Activated effector memory CD4-positive, alpha-beta T cell treated with Interleukin-2 at 50 U/mL for 16 hours (primary cell): ENCODE data around the gene TENM4.

ENCODE experiments used
- DNase-seq: peaks from one replicate; pipeline ENCODE4 v3.0.0-alpha.2; 2020

The TENM4 gene

DNA sequence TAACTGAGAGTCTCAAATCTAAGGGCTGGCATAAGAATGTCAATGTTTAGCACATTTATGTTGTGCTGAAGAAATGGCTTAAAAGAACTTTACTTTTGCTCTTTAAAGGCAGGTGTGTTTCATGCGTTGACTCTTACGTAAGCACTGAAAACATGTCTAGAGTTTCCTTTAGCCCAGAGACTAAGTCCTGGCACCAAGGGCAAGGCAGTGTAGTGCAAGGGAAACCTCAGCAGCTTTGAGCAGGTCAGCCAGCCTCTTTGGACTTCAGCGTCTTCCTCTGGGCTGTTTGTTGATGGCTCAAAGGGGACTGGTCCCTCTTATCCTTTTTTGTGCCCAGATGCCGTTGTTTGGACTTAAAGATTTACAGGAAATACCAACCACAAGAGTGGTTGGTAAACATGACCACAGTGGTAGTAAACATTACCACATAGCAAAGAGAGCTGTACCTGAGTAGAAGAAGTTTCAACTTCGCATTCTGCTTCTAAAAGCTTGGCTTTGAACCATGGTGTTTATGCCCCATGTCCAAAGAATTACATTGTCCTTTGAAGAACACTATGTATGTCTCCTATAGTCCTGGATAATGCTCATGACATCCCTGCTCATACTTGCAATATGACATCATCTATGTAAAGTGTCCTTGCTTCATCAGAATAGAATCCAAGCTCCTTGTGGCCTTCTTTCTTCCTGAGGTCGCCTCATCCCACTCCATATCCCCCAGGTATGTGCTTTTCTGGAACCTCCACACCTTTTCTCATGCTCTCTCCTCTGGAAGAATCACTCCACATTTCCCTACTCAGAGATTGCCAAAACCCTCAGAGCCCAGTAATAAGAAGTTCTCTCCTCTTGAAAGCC is 23.5 kb downstream of the TENM4 start:
- DNase-seq: no peak

DNA sequence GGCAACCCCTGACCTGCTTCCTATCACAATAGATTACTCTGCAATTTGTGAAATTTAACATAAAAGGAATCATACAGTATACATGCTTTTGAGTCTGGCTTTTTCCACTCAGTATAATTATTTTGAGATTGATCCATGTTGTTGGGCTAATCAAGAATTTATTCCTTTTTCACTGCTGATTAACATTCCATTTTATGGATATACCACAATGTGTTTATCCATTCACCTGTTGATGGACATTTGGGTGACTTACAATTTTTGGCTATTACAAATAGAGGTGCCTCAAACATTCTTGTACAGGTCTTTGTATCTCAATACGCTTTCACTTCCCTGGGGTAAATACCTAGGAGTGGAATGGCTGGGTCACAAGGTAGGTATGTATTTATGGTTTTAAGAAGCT is 24.9 kb downstream of the TENM4 start:
- DNase-seq: no peak

DNA sequence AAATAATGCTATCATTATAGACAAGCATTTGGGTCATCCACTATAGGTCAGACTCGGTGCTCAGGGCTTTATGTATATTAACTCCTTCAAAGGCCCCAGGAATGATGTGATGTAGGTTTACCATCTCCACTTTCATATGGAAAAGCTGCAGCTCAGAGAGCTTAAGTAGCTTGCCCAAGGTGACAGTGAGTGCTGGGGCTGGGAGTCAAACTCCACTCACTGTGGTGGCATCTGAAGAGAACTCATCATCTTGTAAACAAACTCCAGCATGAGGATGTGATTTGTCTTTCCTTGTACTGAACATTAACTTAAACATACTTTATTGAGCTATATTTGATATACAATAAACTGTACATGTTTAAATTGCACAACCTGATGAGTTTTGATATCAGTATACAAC is 25.4 kb downstream of the TENM4 start:
- DNase-seq: no peak

DNA sequence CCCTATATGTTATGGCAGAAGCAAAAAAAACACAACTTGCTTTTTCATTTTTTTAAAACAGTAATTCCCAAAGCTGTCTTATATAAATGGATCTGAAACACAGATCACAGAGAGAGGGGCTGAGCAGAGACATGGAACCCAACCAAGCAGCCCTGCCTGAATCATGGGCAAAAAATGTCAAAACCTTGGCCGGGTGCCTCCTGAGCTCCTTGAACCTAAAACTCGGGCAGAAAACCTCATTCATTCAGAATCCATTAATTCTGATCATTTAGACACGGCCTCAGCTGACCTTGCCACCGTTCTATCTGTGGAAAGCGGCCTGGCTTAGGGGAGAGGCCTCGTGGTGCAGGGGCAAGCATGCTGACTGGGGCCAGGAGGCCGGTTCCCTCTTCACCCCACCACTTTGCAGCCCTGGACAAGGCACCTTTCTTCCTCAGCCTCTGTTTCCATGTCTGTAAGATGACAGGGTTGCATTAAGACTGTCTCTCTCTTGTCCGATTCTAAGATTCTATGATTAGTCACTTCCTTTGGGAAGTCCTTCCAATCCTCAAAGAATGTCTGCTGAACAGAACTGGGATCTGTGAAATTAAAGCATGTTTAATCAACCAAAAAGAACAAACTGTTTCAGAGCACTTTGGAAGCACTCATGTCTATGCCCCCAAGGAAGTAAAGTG is 26.0 kb downstream of the TENM4 start:
- DNase-seq: no peak

DNA sequence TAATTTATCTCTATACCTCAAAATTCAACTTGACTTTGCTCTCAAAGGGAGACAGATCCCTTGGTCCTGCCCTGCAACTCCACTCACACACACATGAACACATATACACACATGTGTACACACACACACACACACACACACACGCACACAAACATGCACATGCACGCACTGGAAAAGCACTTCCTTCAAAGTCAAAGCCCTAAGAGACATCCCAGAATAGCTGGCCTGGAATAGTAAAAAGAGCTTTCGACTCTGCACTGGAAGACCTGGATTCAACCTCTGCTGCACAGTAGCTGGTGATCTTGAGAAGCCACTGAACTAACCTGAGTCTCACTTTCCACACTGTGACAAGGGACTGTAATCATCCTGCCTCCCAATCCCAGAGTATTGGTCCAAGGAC is 26.8 kb downstream of the TENM4 start:
- DNase-seq: no peak

DNA sequence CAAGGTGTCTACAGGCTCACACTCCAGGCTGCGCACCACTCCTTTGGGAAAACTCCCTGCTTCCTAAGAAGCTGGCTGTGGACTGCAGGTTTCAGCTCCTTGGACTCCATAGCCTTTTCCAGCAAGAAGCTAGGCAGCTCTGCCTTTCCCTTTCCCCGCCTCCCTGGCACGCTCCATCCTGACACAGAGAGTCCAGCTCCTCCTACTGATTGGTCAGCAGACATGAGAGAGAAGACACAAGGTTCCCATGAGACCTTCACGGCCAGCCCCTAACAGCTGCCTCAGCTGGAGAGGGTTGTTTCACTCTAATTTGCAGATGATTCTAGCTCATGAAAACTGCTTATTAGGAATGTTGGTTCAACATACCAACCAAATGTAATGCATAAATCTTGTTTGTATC is 27.6 kb downstream of the TENM4 start:
- no peak for DNase-seq

GRCh38 chr11:79412761-79413160 is 28.1 kb downstream of the TENM4 start:
- DNase-seq: no peak

DNA sequence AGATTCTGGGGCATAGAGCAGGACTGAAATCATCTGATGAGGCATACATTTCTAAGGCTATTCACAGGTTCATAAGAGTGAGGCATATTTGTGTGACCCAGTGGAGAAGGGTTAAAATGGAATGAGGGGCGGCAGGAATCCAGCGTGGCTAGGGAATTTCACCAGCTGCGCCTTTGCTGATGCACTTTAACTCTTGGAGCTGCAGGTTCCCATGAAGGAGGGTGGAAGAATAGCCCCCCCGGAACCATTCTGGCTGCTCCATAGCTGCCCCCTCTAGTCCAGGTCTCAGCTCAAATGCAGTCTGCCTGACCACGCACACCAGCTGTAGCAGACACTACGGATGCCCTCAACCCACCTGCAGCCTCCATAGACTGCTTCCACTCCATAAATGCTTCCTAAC is 31.5 kb downstream of the TENM4 start:
- DNase-seq: no peak

- DNase-seq: no peak
Observed at GRCh38 chr11:79406376-79406775, 34.5 kb downstream of the TENM4 start.

DNA sequence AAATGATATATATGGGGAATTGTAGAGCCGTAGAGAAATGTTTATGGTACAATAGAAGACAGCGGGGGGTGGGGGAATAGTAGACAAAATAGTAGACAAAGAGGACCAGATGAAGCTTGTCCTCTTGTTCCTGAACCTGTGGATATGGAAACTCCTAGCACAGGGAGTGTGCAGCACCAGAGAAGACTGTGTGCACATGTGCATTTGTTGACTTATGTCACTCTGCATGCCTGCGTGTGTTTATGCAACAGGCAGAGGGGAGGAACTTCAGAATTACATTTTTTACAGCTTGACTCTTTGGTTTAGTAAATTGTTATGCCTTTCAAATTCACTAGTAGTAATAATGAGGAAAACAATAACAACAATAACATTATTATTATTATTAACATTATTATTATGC is 36.0 kb downstream of the TENM4 start:
- DNase-seq: no peak

DNA sequence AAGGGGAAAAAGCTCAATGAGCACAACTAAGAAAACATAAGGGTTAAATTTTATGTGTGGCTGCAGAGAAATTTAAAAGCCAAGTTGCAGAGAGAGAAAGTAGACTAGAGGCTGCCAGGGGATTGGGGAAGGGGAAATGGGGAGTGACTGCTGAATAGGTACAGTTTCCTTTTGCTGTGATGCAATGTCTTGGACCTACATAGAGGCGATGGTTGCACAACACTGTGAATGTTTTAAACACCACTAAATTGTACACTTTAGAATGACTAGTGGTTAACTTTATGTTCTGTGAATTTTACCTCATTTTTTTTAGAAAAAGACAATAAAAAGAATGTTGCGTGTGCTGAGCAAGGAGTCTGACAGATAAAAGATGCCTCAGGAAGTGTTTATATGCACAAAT is 36.5 kb downstream of the TENM4 start:
- no peak for DNase-seq

GRCh38 chr11:79403839-79404238 is 37.0 kb downstream of the TENM4 start:
- DNase-seq: no peak

DNA sequence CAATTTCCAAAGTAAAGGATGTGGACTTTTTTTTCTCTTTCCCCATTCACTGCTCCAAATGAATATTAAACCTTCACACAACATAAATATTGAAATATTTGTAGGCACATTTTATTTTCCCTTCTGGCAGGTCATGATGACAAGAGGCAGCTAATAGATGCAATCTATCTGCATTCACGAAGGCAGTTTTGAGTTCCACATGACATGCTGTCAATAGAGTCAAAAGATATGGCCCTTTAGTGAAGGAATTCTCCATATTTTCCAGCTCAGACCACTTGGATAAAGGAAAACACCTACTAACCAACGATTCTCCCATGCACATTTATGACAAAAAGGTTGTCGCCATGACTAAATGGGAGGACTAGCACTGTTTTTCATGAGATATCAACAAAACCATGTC is 37.9 kb downstream of the TENM4 start:
- DNase-seq: no peak

DNA sequence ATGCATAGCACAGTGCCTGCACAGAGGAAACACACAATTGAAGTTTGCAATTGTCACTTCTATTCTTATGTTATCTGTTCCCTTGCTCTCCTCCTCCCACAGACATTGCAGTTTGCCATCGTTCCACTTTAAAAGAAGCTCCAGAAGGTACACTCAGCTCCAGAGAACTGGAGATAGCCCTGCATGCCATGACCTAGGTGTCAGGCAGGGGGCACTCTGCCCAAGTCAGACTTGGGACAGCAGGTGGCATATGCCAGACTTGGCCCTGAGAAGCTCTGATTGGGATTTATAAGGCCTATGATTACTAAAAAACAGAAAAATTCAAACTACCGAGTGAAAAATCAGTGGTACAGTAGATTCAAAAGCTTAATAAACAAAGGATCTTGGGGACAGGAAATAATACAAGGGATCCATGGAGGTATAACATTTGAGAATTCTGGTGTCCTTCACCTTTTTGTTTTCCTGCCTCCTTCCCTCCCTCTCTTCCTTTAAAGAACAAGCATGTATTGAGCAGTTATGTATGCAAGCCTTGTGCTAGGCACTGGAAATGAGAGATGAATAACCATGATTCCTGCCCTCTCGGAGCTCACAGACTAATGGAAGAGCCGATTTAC is 40.0 kb downstream of the TENM4 start:
- DNase-seq: no peak

DNA sequence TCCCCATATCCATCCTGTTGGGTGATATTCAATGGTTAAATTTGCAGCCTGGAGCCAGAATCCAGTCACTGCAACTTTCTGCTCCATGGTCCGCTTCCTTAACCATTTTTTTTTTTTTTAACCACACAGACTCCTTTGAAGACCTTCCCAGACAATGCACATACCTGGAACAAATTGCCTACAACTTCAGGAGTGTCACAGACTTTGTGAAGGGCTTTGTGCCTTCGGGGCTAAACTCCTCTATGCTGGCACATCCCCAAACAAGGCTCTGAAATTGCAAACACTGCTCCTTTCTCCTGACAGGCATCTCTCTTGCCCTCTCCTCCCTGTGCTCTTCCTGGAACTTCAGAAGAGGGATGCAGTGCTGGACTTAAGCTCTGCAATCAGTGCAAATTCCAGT is 40.6 kb downstream of the TENM4 start:
- DNase-seq: no peak

GRCh38 chr11:79397252-79397651 is 43.6 kb downstream of the TENM4 start:
- DNase-seq: no peak

GRCh38 chr11:79396674-79397073 is 44.2 kb downstream of the TENM4 start:
- no peak for DNase-seq

GRCh38 chr11:79396001-79396400 is 44.8 kb downstream of the TENM4 start:
- DNase-seq: no peak

DNA sequence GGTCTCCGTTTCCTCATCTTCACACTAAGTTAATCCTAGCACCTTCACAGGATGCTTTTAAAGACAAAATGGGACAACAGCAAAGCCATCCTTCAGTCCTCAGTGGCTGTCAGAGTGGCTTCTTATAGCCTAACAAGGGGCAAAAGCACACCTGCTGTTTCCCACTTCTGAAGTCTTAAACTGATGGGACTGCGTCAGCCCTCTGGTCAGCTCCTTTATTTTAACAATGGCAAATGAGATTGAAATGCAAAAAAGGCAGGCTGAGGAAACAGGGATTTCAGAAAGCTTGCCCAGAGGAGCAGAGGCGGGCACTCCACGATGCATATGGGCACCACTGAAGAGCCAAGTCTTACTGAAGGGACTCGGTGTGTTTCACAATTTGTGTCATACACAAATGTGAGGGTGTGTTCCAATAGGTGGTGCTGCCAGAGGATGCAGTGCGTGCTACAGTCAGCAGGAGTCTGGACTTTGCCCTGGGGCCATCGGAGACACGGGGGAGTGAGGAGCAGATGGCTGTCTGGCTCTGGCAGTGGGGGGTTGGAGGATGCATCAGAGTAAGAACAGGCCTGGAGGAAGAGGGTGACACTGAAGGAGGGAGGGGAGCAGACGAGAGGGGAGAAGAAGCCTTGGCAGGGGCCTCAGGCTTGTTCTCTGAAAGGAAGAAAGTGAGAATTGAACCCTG is 47.3 kb downstream of the TENM4 start:
- no peak for DNase-seq

GRCh38 chr11:79392161-79392560 is 48.7 kb downstream of the TENM4 start:
- no peak for DNase-seq

GRCh38 chr11:79390923-79391322 is 49.9 kb downstream of the TENM4 start:
- DNase-seq: no peak

- no peak for DNase-seq
Observed at GRCh38 chr11:79390477-79390876, 50.4 kb downstream of the TENM4 start.

- DNase-seq: no peak
Observed at GRCh38 chr11:79388201-79388600, 52.6 kb downstream of the TENM4 start.

- DNase-seq: no peak
Observed at GRCh38 chr11:79383874-79384273, 57.0 kb downstream of the TENM4 start.
